Mammary epithelial cell (primary cell): ENCODE results near the gene CCDC167.

Source experiments
- EZH2 ChIP-seq: IDR thresholded peaks from 2 replicates; pipeline ENCODE4 v1.6.1; 2012; ENCODE audit warnings: low read length, inconsistent platforms, borderline replicate concordance
- TF ChIP-seq, protein P1 (sequence below), 2 donors: IDR thresholded peaks in 1 of 2; conservative IDR thresholded peaks in 1 of 2; 2 replicates each; pipeline ENCODE4 v1.5.1; 2011 to 2012; ENCODE audit warnings: inconsistent platforms in 2 of 2, low read length in 2 of 2, mild to moderate bottlenecking in 2 of 2, control low read depth in 1 of 2, low read depth in 1 of 2; ENCODE audit not compliant: insufficient read depth in 1 of 2; ENCODE audit errors: extremely low read depth in 1 of 2

- TF ChIP-seq, protein P1, sequence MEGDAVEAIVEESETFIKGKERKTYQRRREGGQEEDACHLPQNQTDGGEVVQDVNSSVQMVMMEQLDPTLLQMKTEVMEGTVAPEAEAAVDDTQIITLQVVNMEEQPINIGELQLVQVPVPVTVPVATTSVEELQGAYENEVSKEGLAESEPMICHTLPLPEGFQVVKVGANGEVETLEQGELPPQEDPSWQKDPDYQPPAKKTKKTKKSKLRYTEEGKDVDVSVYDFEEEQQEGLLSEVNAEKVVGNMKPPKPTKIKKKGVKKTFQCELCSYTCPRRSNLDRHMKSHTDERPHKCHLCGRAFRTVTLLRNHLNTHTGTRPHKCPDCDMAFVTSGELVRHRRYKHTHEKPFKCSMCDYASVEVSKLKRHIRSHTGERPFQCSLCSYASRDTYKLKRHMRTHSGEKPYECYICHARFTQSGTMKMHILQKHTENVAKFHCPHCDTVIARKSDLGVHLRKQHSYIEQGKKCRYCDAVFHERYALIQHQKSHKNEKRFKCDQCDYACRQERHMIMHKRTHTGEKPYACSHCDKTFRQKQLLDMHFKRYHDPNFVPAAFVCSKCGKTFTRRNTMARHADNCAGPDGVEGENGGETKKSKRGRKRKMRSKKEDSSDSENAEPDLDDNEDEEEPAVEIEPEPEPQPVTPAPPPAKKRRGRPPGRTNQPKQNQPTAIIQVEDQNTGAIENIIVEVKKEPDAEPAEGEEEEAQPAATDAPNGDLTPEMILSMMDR (conservative IDR thresholded peaks at IDR 0.05 in 1 of 2, IDR thresholded peaks at IDR 0.05 in 1 of 2; ENCODE audit: extremely low read depth in 1 of 2, insufficient read depth in 1 of 2, low read depth in 1 of 2, low read length in 2 of 2): no peak
- TF ChIP-seq EZH2: no peak
These were observed 47.9 kb upstream of the CCDC167 start for GRCh38 chr6:37547564-37548061.
